Stomach (tissue), 4 donors: ENCODE measurements around the gene LARGE1.

Experiments used
- EP300 ChIP-seq: sonication (generic); formaldehyde crosslinking; IDR thresholded peaks from one replicate; pipeline ENCODE4 v1.6.1; 2017; ENCODE audit warnings: antibody characterized with exemption
- POLR2A ChIP-seq, 4 donors: fragments of 450-650 bp; IDR thresholded peaks; one replicate each; pipeline ENCODE4 v1.6.1; 2016; ENCODE audit warnings: antibody characterized with exemption in 4 of 4, control low read depth in 2 of 4, mild to moderate bottlenecking in 1 of 4, moderate library complexity in 1 of 4
- POLR2AphosphoS5 ChIP-seq, 3 donors: sonication (generic); formaldehyde crosslinking; IDR thresholded peaks; one replicate each; pipeline ENCODE4 v1.6.1; 2016; ENCODE audit warnings: antibody characterized with exemption in 3 of 3
- TF ChIP-seq, protein P1 (sequence below), 7 experiments: fragments of 450-650 bp in 4 of 7; fragments of 200-600 bp in 3 of 7; sonication (generic) in 3 of 7; IDR thresholded peaks; one replicate each; pipeline ENCODE4 v1.5.1; 2016 to 2019; ENCODE audit warnings: antibody characterized with exemption in 7 of 7, control low read depth in 2 of 7, mild to moderate bottlenecking in 1 of 7

DNA sequence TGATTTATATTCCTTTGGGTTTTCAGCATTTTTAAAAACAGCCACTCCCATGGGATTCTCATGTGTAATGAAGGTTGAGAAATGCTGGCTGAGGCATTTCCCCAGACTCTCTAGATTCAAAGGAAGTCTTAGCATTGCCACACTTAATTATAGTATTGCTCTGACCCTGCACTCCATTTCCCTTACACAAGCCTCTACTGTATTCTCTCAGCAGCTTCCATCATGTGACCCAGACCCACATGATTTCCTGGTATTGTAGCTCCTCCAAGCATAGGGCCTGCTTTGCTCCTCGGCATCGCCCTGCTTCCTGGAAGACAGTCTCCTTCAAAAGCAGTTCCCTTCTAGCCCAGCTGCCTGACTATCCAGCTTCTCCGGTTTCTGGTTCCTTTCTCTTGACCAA is 261.5 kb downstream of the LARGE1 start:
- TF ChIP-seq, protein P1, sequence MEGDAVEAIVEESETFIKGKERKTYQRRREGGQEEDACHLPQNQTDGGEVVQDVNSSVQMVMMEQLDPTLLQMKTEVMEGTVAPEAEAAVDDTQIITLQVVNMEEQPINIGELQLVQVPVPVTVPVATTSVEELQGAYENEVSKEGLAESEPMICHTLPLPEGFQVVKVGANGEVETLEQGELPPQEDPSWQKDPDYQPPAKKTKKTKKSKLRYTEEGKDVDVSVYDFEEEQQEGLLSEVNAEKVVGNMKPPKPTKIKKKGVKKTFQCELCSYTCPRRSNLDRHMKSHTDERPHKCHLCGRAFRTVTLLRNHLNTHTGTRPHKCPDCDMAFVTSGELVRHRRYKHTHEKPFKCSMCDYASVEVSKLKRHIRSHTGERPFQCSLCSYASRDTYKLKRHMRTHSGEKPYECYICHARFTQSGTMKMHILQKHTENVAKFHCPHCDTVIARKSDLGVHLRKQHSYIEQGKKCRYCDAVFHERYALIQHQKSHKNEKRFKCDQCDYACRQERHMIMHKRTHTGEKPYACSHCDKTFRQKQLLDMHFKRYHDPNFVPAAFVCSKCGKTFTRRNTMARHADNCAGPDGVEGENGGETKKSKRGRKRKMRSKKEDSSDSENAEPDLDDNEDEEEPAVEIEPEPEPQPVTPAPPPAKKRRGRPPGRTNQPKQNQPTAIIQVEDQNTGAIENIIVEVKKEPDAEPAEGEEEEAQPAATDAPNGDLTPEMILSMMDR (IDR thresholded peaks at IDR 0.05), result no peak
- TF ChIP-seq POLR2A (IDR thresholded peaks at IDR 0.05), result no peak
- peak in 2 of 3 donors; percentile 7 to 8 for TF ChIP-seq POLR2AphosphoS5 (IDR thresholded peaks at IDR 0.05)
- no peak for TF ChIP-seq EP300
